GM15510 (cell line): ENCODE data around the gene PDE1A.

Source experiments
- POLR2A ChIP-seq: IDR thresholded peaks from 3 replicates; pipeline ENCODE4 v1.6.1; 2011; ENCODE audit warnings: borderline replicate concordance; ENCODE audit not compliant: insufficient read length; ENCODE audit errors: extremely low read depth

PDE1A gene

GRCh38 chr2:182230561-182230960, 196.3 kb downstream of the PDE1A start:
- no peak for TF ChIP-seq POLR2A

- TF ChIP-seq POLR2A: no peak
These were observed 197.5 kb downstream of the PDE1A start for GRCh38 chr2:182229297-182229696.

GRCh38 chr2:182228741-182229140, 198.1 kb downstream of the PDE1A start:
- TF ChIP-seq POLR2A: no peak

GRCh38 chr2:182228073-182228473, 198.8 kb downstream of the PDE1A start:
- TF ChIP-seq POLR2A: no peak

GRCh38 chr2:182226807-182227206, 200.0 kb downstream of the PDE1A start:
- TF ChIP-seq POLR2A: no peak

- TF ChIP-seq POLR2A: no peak
These were observed 202.2 kb downstream of the PDE1A start for GRCh38 chr2:182224669-182225068.

- TF ChIP-seq POLR2A: no peak
These were observed 205.8 kb downstream of the PDE1A start for GRCh38 chr2:182220998-182221397.

- no peak for TF ChIP-seq POLR2A
These were observed 206.5 kb downstream of the PDE1A start for GRCh38 chr2:182220335-182220734.

- no peak for TF ChIP-seq POLR2A
These were observed 216.2 kb downstream of the PDE1A start for GRCh38 chr2:182210669-182211068.

- no peak for TF ChIP-seq POLR2A
These were observed 218.4 kb downstream of the PDE1A start for GRCh38 chr2:182208421-182208820.

- no peak for TF ChIP-seq POLR2A
These were observed 219.6 kb downstream of the PDE1A start for GRCh38 chr2:182207049-182207746.

GRCh38 chr2:182197529-182197928, 229.3 kb downstream of the PDE1A start:
- TF ChIP-seq POLR2A: no peak

- TF ChIP-seq POLR2A: no peak
These were observed 233.5 kb downstream of the PDE1A start for GRCh38 chr2:182193291-182193690.

GRCh38 chr2:182191061-182191460, 235.8 kb downstream of the PDE1A start:
- TF ChIP-seq POLR2A: no peak

GRCh38 chr2:182187130-182187529, 239.7 kb downstream of the PDE1A start:
- no peak for TF ChIP-seq POLR2A

GRCh38 chr2:182186132-182186735, 240.6 kb downstream of the PDE1A start:
- TF ChIP-seq POLR2A: no peak
